ENCODE data around the gene MEGF6.

- no peak for TF ChIP-seq CTCF (IDR thresholded peaks at IDR 0.05)
- no peak for TF ChIP-seq POLR2A (IDR thresholded peaks at IDR 0.05)
Observed at GRCh38 chr1:3441410-3441847, 169.9 kb downstream of the MEGF6 start.

Data from body of pancreas (tissue), 4 donors.